ENCODE results near the gene MSH2.
"Not testable (repeated sequence)": the region's sequence is repeated elsewhere in the genome, so short reads cannot be mapped to it uniquely, and the experiment has no call there.

MSH2 gene

GRCh38 chr2:47402805-47403608 is at the start of gene MSH2:
MSH2 (plus strand) TSS chr2:47403156; CDS start chr2:47403192, 36 bp downstream.
- DNase-seq (ENCODE audit: low read depth), result peak; percentile 71

- no peak for DNase-seq (ENCODE audit: low read depth)
These were observed 48.7 kb upstream of the MSH2 start for GRCh38 chr2:47354013-47354847.

GRCh38 chr2:47354848-47355204 is 48.1 kb upstream of the MSH2 start:
- no peak for DNase-seq (ENCODE audit: low read depth)

GRCh38 chr2:47357483-47357882 is 45.5 kb upstream of the MSH2 start:
- DNase-seq (ENCODE audit: low read depth), result peak; percentile 64

- no peak for DNase-seq (ENCODE audit: low read depth)
These were observed 43.5 kb upstream of the MSH2 start for GRCh38 chr2:47359375-47359868.

- no peak for DNase-seq (ENCODE audit: low read depth)
These were observed 42.7 kb upstream of the MSH2 start for GRCh38 chr2:47360283-47360682.

- peak; percentile 62 for DNase-seq (ENCODE audit: low read depth)
These were observed 42.0 kb upstream of the MSH2 start for GRCh38 chr2:47360927-47361326.

- DNase-seq (ENCODE audit: low read depth), result not testable (repeated sequence)
These were observed 41.3 kb upstream of the MSH2 start for GRCh38 chr2:47361505-47362229.

GRCh38 chr2:47373747-47374146 is 29.2 kb upstream of the MSH2 start:
- no peak for DNase-seq (ENCODE audit: low read depth)

GRCh38 chr2:47375307-47375706 is 27.6 kb upstream of the MSH2 start:
- DNase-seq (ENCODE audit: low read depth), result no peak

GRCh38 chr2:47379384-47379783 is 23.6 kb upstream of the MSH2 start:
- DNase-seq (ENCODE audit: low read depth), result no peak

GRCh38 chr2:47381408-47381807 is 21.5 kb upstream of the MSH2 start:
- no peak for DNase-seq (ENCODE audit: low read depth)

GRCh38 chr2:47386551-47386950 is 16.4 kb upstream of the MSH2 start:
- DNase-seq (ENCODE audit: low read depth), result no peak

- no peak for DNase-seq (ENCODE audit: low read depth)
These were observed 14.1 kb upstream of the MSH2 start for GRCh38 chr2:47388888-47389287.

- no peak for DNase-seq (ENCODE audit: low read depth)
These were observed 13.3 kb upstream of the MSH2 start for GRCh38 chr2:47389692-47390091.

- DNase-seq (ENCODE audit: low read depth), result no peak
These were observed 984 bp upstream of the MSH2 start for GRCh38 chr2:47401789-47402554.

- DNase-seq (ENCODE audit: low read depth), result no peak
These were observed 476 bp upstream of the MSH2 start for GRCh38 chr2:47402555-47402804.

GRCh38 chr2:47403609-47404193 is 745 bp downstream of the MSH2 start:
- DNase-seq (ENCODE audit: low read depth), result no peak

- DNase-seq (ENCODE audit: low read depth), result no peak
These were observed 1.4 kb downstream of the MSH2 start for GRCh38 chr2:47404356-47404755.

- no peak for DNase-seq (ENCODE audit: low read depth)
These were observed 2.8 kb downstream of the MSH2 start for GRCh38 chr2:47405757-47406156.

GRCh38 chr2:47406649-47407330 is 3.8 kb downstream of the MSH2 start:
- not testable (repeated sequence) for DNase-seq (ENCODE audit: low read depth)

Data from stromal cell of bone marrow (primary cell).